MCF 10A (cell line): ENCODE measurements around the gene FAM89B. TPM values are rescaled to one million over a fixed set of nuclear protein-coding genes. Genes with fewer than 3 reads are reported as not detected.

Experiments used
- BruUV-seq: library from RNA; stranded (reverse); fragments of 400-500 nt; replicated peaks from 2 replicates; lab custom pipeline; 2021; lab: Mats Ljungman, UMichigan
- CTCF ChIA-PET: fragments of 300-600 bp; sonication (Branson Sonifier 250); formaldehyde crosslinking; extraction: SDS; loops from one replicate; lab custom pipeline; 2021; ENCODE audit warnings: antibody characterized with exemption, inconsistent platforms; lab: Yijun Ruan, JAX
- POLR2A ChIA-PET: fragments of 300-600, 350-650 bp; sonication (Branson Sonifier 250); formaldehyde crosslinking; extraction: SDS; loops from one replicate; lab custom pipeline; 2020; ENCODE audit warnings: antibody characterized with exemption, inconsistent platforms; lab: Yijun Ruan, JAX
- DNase-seq: peaks from one replicate; pipeline ENCODE4 v3.0.0-alpha.2; 2018; ENCODE audit not compliant: unreplicated experiment
- H3K27ac Mint-ChIP-seq: one replicate; pipeline ENCODE4 v1.8.0; 2022; ENCODE audit warnings: mild to moderate bottlenecking, low read depth, mixed read lengths; ENCODE audit not compliant: unreplicated experiment
- H3K27me3 Mint-ChIP-seq: one replicate; pipeline ENCODE4 v1.8.0; 2022; ENCODE audit warnings: mixed read lengths; ENCODE audit not compliant: insufficient read depth, unreplicated experiment
- H3K36me3 Mint-ChIP-seq: one replicate; pipeline ENCODE4 v1.8.0; 2022; ENCODE audit warnings: mild to moderate bottlenecking, moderate library complexity, mixed read lengths; ENCODE audit not compliant: insufficient read depth, unreplicated experiment
- H3K4me1 Mint-ChIP-seq: one replicate; pipeline ENCODE4 v1.8.0; 2022; ENCODE audit warnings: mixed read lengths; ENCODE audit not compliant: insufficient read depth, unreplicated experiment
- H3K4me3 Mint-ChIP-seq: one replicate; pipeline ENCODE4 v1.8.0; 2022; ENCODE audit warnings: mild to moderate bottlenecking, moderate library complexity, mixed read lengths; ENCODE audit not compliant: unreplicated experiment
- H3K9me3 Mint-ChIP-seq: one replicate; pipeline ENCODE4 v1.8.0; 2022; ENCODE audit warnings: mixed read lengths; ENCODE audit not compliant: unreplicated experiment
- CTCF ChIP-seq: fragments of 200-600 bp; IDR thresholded peaks from one replicate; pipeline ENCODE4 v1.8.0; 2022; ENCODE audit warnings: antibody characterized with exemption, mild to moderate bottlenecking; ENCODE audit not compliant: unreplicated experiment
- intact Hi-C: fragments of 100-400 bp; cut with micrococcal nuclease; formaldehyde crosslinking; loops from 2 replicates; pipeline ENCODE4 v1.14.1; 2022
- total RNA-seq: library from RNA; stranded (reverse); gene quantifications from 2 replicates; pipeline ENCODE4 v1.2.3, GENCODE V29; 2022

The FAM89B gene
- total RNA-seq, 1 experiment from 2014 or later: 16.7 TPM

- no peak for DNase-seq
- TF ChIP-seq CTCF: no peak
- Mint-ChIP-seq H3K27me3 (no peaks in the 10 kb centered on the region), H3K36me3 (peaks cover 6% of the 10 kb centered on the region), H3K9me3 (no peaks in the 10 kb centered on the region), H3K4me1 (peaks cover 15% of the 10 kb centered on the region), H3K27ac (no peak overlapping the region), H3K4me3 (no peak overlapping the region)
- intact Hi-C loops: no loop called here
- POLR2A ChIA-PET: interaction anchor here (0.7 to 1.5 kb wide), 6 partner anchors 11 to 50 kb away, joined by 3 read pairs; partner anchors contain the start of gene PCNX3
- CTCF ChIA-PET: interaction anchor here (2.8 kb wide), 1 partner anchor 49 kb away, joined by 12 read pairs; no protein-coding TSS in a partner anchor
- no TSS peak for BruUV-seq
Observed at GRCh38 chr11:65590240-65590738, 18.0 kb downstream of the FAM89B start.

GRCh38 chr11:65591939-65592857 lies 19.9 kb downstream of the FAM89B start:
- no peak for DNase-seq
- no peaks in the 10 kb centered on the region for H3K27me3 Mint-ChIP-seq
- BruUV-seq: TSS peak; percentile 55

GRCh38 chr11:65592858-65593517 lies 20.6 kb downstream of the FAM89B start:
- TF ChIP-seq CTCF: no peak
- H3K4me3 Mint-ChIP-seq: no peak overlapping the region
- POLR2A ChIA-PET: interaction anchor here (0.6 to 2.3 kb wide), 5 partner anchors 10 to 37 kb away, joined by 3 to 18 read pairs (median 4); partner anchors contain the start of genes EHBP1L1, FAM89B and MAP3K11
- no peak overlapping the region for H3K27ac Mint-ChIP-seq
- peaks cover 11% of the 10 kb centered on the region for H3K4me1 Mint-ChIP-seq
- intact Hi-C loops: no loop called here
- H3K27me3 Mint-ChIP-seq: no peaks in the 10 kb centered on the region
- no peak for DNase-seq
- no peaks in the 10 kb centered on the region for H3K9me3 Mint-ChIP-seq
- peaks cover 12% of the 10 kb centered on the region for H3K36me3 Mint-ChIP-seq
- CTCF ChIA-PET: interaction anchor here (0.7 to 2.6 kb wide), 11 partner anchors 8 to 52 kb away, joined by 3 to 25 read pairs (median 9); partner anchors contain the start of genes EHBP1L1 and FAM89B
- BruUV-seq: no TSS peak

More at GRCh38 chr11:65591939-65592857, 19.9 kb downstream of the FAM89B start:
- H3K36me3 Mint-ChIP-seq: peaks cover 12% of the 10 kb centered on the region
- ChIA-PET POLR2A (interaction anchor here (0.6 to 2.3 kb wide), 4 partner anchors 16 to 37 kb away, joined by 3 to 18 read pairs (median 4); partner anchors contain the start of genes EHBP1L1 and MAP3K11), CTCF (interaction anchor here (0.7 to 2.6 kb wide), 6 partner anchors 8 to 592 kb away, joined by 3 to 25 read pairs (median 9); no protein-coding TSS in a partner anchor)
- intact Hi-C loops: no loop called here
- H3K4me3 Mint-ChIP-seq: no peak overlapping the region
- TF ChIP-seq CTCF: no peak
- no peak overlapping the region for H3K27ac Mint-ChIP-seq
- no peaks in the 10 kb centered on the region for H3K9me3 Mint-ChIP-seq
- peaks cover 15% of the 10 kb centered on the region for H3K4me1 Mint-ChIP-seq
